SH-SY5Y (cell line): ENCODE data around the gene REG1A.

Experiments used
- GATA2 ChIP-seq: IDR thresholded peaks from 2 replicates; pipeline ENCODE4 v1.6.1; 2011; ENCODE audit warnings: mild to moderate bottlenecking, low read depth, low read length
- GATA3 ChIP-seq: IDR thresholded peaks from 2 replicates; pipeline ENCODE4 v1.6.1; 2011; ENCODE audit warnings: low read depth, mild to moderate bottlenecking, low read length, moderate library complexity

- TF ChIP-seq GATA2, result no peak
- no peak for TF ChIP-seq GATA3
These were observed 34.0 kb upstream of the REG1A start for GRCh38 chr2:79086255-79086654.
